Astrocyte (in vitro differentiated cells and primary cell): Measurements from ENCODE around the gene LILRB5. TPM values are rescaled to one million over a fixed set of nuclear protein-coding genes. Genes with fewer than 3 reads are reported as not detected.
"Not testable (repeated sequence)": the region's sequence is repeated elsewhere in the genome, so short reads cannot be mapped to it uniquely, and the experiment has no call there.

Source experiments
- DNase-seq: peaks from one replicate; pipeline ENCODE4 v3.0.0-alpha.2; 2010; ENCODE audit warnings: low read depth
- FAIRE-seq: peaks from 2 replicates; lab custom pipeline; 2011; peaks lifted over from hg19 to GRCh38; lab: Jason Lieb, UNC
- H2AFZ ChIP-seq: 2 replicates; pipeline ENCODE4 v1.6.0; 2012; ENCODE audit warnings: low read depth, low read length, inconsistent platforms
- H3K27ac ChIP-seq: 2 replicates; pipeline ENCODE4 v1.5.1; 2011; ENCODE audit warnings: low read depth, low read length, inconsistent platforms
- H3K27me3 ChIP-seq: 2 replicates; pipeline ENCODE4 v1.6.0; 2011; ENCODE audit warnings: low read length, inconsistent platforms; ENCODE audit not compliant: insufficient read depth
- H3K36me3 ChIP-seq: 2 replicates; pipeline ENCODE4 v1.5.1; 2011; ENCODE audit warnings: low read length, inconsistent platforms; ENCODE audit not compliant: insufficient read depth
- H3K4me1 ChIP-seq: 2 replicates; pipeline ENCODE4 v1.5.1; 2011; ENCODE audit warnings: low read length, inconsistent platforms; ENCODE audit not compliant: insufficient read depth
- H3K4me2 ChIP-seq: 2 replicates; pipeline ENCODE4 v1.6.0; 2012; ENCODE audit warnings: low read length, inconsistent platforms
- H3K4me3 ChIP-seq: 2 replicates; pipeline ENCODE4 v1.5.1; 2011; ENCODE audit warnings: low read depth, mild to moderate bottlenecking, low read length, inconsistent platforms; ENCODE audit not compliant: insufficient read depth
- H3K79me2 ChIP-seq: 2 replicates; pipeline ENCODE4 v1.6.0; 2012; ENCODE audit warnings: mild to moderate bottlenecking, low read length, inconsistent platforms; ENCODE audit not compliant: insufficient read depth
- H3K9ac ChIP-seq: 2 replicates; pipeline ENCODE4 v1.6.0; 2012; ENCODE audit warnings: mild to moderate bottlenecking, low read length, inconsistent platforms
- H3K9me3 ChIP-seq: 2 replicates; pipeline ENCODE4 v1.5.1; 2012; ENCODE audit warnings: low read depth, mild to moderate bottlenecking, low read length, inconsistent platforms; ENCODE audit not compliant: insufficient read depth
- H4K20me1 ChIP-seq: 2 replicates; pipeline ENCODE4 v1.6.0; 2012; ENCODE audit warnings: low read length, inconsistent platforms; ENCODE audit not compliant: insufficient read depth
- H3K27ac Mint-ChIP-seq: one replicate; pipeline ENCODE4 v1.8.0; 2021; ENCODE audit warnings: mild to moderate bottlenecking, mixed read lengths; ENCODE audit not compliant: unreplicated experiment
- H3K27me3 Mint-ChIP-seq: one replicate; pipeline ENCODE4 v1.8.0; 2021; ENCODE audit warnings: low read depth, mixed read lengths; ENCODE audit not compliant: unreplicated experiment
- H3K36me3 Mint-ChIP-seq: one replicate; pipeline ENCODE4 v1.8.0; 2021; ENCODE audit warnings: low read depth, mixed read lengths; ENCODE audit not compliant: unreplicated experiment
- H3K4me1 Mint-ChIP-seq: one replicate; pipeline ENCODE4 v1.8.0; 2021; ENCODE audit warnings: low read depth, mixed read lengths; ENCODE audit not compliant: unreplicated experiment
- H3K4me3 Mint-ChIP-seq: one replicate; pipeline ENCODE4 v1.8.0; 2021; ENCODE audit warnings: mild to moderate bottlenecking, moderate library complexity, mixed read lengths; ENCODE audit not compliant: unreplicated experiment
- H3K9me3 Mint-ChIP-seq: one replicate; pipeline ENCODE4 v1.8.0; 2021; ENCODE audit warnings: mild to moderate bottlenecking, mixed read lengths; ENCODE audit not compliant: unreplicated experiment
- CTCF ChIP-seq: IDR thresholded peaks from 2 replicates; pipeline ENCODE4 v1.5.1; 2011; ENCODE audit warnings: low read depth, mild to moderate bottlenecking, inconsistent platforms, low read length, moderate library complexity; ENCODE audit not compliant: insufficient read depth
- EZH2 ChIP-seq: IDR thresholded peaks from 2 replicates; pipeline ENCODE4 v1.6.1; 2012; ENCODE audit warnings: mild to moderate bottlenecking, low read length, inconsistent platforms; ENCODE audit not compliant: insufficient read depth
- total RNA-seq: library from RNA; stranded (reverse); gene quantifications from 2 replicates; pipeline ENCODE4 v1.2.1, GENCODE V29; 2021

The LILRB5 gene
- total RNA-seq, 1 donor from 2014 or later: not detected

- not testable (repeated sequence) for H3K4me1 ChIP-seq, H3K4me2 ChIP-seq, FAIRE-seq, H2AFZ ChIP-seq, H3K27ac ChIP-seq, H3K9ac ChIP-seq, H3K79me2 ChIP-seq, H3K4me3 ChIP-seq, H3K27ac Mint-ChIP-seq, H3K27me3 ChIP-seq, H3K36me3 Mint-ChIP-seq, H3K9me3 Mint-ChIP-seq, H3K36me3 ChIP-seq, H4K20me1 ChIP-seq, H3K4me1 Mint-ChIP-seq, DNase-seq, H3K9me3 ChIP-seq, H3K4me3 Mint-ChIP-seq
- H3K27me3 Mint-ChIP-seq: peaks cover 64% of the 10 kb centered on the region
Observed at GRCh38 chr19:54280025-54280424, 23.0 kb upstream of the LILRB5 start.

- Histone ChIP-seq H3K9me3 (no peaks in the 10 kb centered on the region), H2AFZ (no peak overlapping the region), H3K27me3 (no peaks in the 10 kb centered on the region), H3K27ac (no peak overlapping the region), H3K36me3 (no peaks in the 10 kb centered on the region), H3K4me3 (no peak overlapping the region), H3K79me2 (no peaks in the 10 kb centered on the region), H3K9ac (no peak overlapping the region), H4K20me1 (no peaks in the 10 kb centered on the region), H3K4me1 (no peaks in the 10 kb centered on the region), H3K4me2 (no peak overlapping the region)
- Mint-ChIP-seq H3K27ac (no peak overlapping the region), H3K9me3 (peaks cover 6% of the 10 kb centered on the region), H3K27me3 (peaks cover 63% of the 10 kb centered on the region), H3K4me1 (no peaks in the 10 kb centered on the region), H3K4me3 (no peak overlapping the region), H3K36me3 (no peaks in the 10 kb centered on the region)
- TF ChIP-seq EZH2: no peak
- no peak for TF ChIP-seq CTCF
- FAIRE-seq: no peak
- no peak for DNase-seq
Observed at GRCh38 chr19:54279406-54279962, 22.4 kb upstream of the LILRB5 start.

- H3K4me1 Mint-ChIP-seq, H3K27me3 ChIP-seq, H3K4me2 ChIP-seq, DNase-seq, H3K4me3 ChIP-seq, H3K79me2 ChIP-seq, H3K9me3 Mint-ChIP-seq, H3K27ac ChIP-seq, H3K36me3 ChIP-seq, H4K20me1 ChIP-seq, H3K9me3 ChIP-seq, H3K36me3 Mint-ChIP-seq, H3K27ac Mint-ChIP-seq, H3K9ac ChIP-seq, H3K4me3 Mint-ChIP-seq, H3K4me1 ChIP-seq, H2AFZ ChIP-seq, FAIRE-seq: not testable (repeated sequence)
- H3K27me3 Mint-ChIP-seq: peaks cover 66% of the 10 kb centered on the region
Observed at GRCh38 chr19:54278571-54279195, 21.6 kb upstream of the LILRB5 start.

GRCh38 chr19:54278056-54278455 lies 21.0 kb upstream of the LILRB5 start:
- DNase-seq, H3K36me3 Mint-ChIP-seq: not testable (repeated sequence)

GRCh38 chr19:54277111-54277615 lies 20.1 kb upstream of the LILRB5 start:
- not testable (repeated sequence) for H2AFZ ChIP-seq, H3K4me1 Mint-ChIP-seq, FAIRE-seq, H3K4me3 Mint-ChIP-seq, H3K4me2 ChIP-seq, H4K20me1 ChIP-seq, H3K27ac ChIP-seq, H3K9me3 Mint-ChIP-seq, H3K36me3 Mint-ChIP-seq, H3K27ac Mint-ChIP-seq, DNase-seq, H3K27me3 ChIP-seq, H3K79me2 ChIP-seq, H3K9me3 ChIP-seq, H3K4me1 ChIP-seq, H3K9ac ChIP-seq, H3K4me3 ChIP-seq, H3K36me3 ChIP-seq
- peaks cover 54% of the 10 kb centered on the region for H3K27me3 Mint-ChIP-seq

More at GRCh38 chr19:54278056-54278455, 21.0 kb upstream of the LILRB5 start:
- not testable (repeated sequence) for H3K4me3 ChIP-seq, H3K4me1 Mint-ChIP-seq, H3K9me3 ChIP-seq, H3K27ac ChIP-seq, H3K36me3 ChIP-seq, FAIRE-seq, H3K9ac ChIP-seq, H3K4me3 Mint-ChIP-seq, H3K4me1 ChIP-seq, H3K27ac Mint-ChIP-seq, H4K20me1 ChIP-seq, H3K27me3 ChIP-seq, H3K4me2 ChIP-seq, H3K9me3 Mint-ChIP-seq, H2AFZ ChIP-seq, H3K79me2 ChIP-seq
- peaks cover 60% of the 10 kb centered on the region for H3K27me3 Mint-ChIP-seq
